K562 (cell line): ENCODE measurements around the gene KRTAP4-16. TPM values are rescaled to one million over a fixed set of nuclear protein-coding genes. Genes with fewer than 3 reads are reported as not detected.

Source experiments
- CBFA2T2 ChIP-seq: fragments of 450-650 bp; conservative IDR thresholded peaks from 2 replicates; pipeline ENCODE4 v1.6.1; 2017; ENCODE audit warnings: mild to moderate bottlenecking
- ETS1 ChIP-seq: conservative IDR thresholded peaks from 2 replicates; pipeline ENCODE4 v1.6.1; 2011; ENCODE audit warnings: low read depth, mild to moderate bottlenecking, low read length; ENCODE audit not compliant: control insufficient read depth
- MGA ChIP-seq: fragments of 450-650 bp; IDR thresholded peaks from 2 replicates; pipeline ENCODE4 v1.6.1; 2016; ENCODE audit warnings: mild to moderate bottlenecking, moderate library complexity
- RHOXF2B ChIP-seq: fragments of 250-450 bp; sonication (Bioruptor Pico); conservative IDR thresholded peaks from 2 replicates; pipeline ENCODE4 v1.5.1; 2021
- TEAD2 ChIP-seq: fragments of 450-650 bp; IDR thresholded peaks from 2 replicates; pipeline ENCODE4 v1.6.1; 2016; ENCODE audit warnings: missing genetic modification characterization, control low read depth, missing compliant biosample characterization
- USF2 ChIP-seq: sonication (generic); formaldehyde crosslinking; IDR thresholded peaks from 2 replicates; pipeline ENCODE4 v1.5.0; 2020; ENCODE audit warnings: missing genetic modification reagents
- WHSC1 ChIP-seq: IDR thresholded peaks from one replicate; pipeline ENCODE4 v1.6.1; 2012; ENCODE audit warnings: low read length, control low read depth, inconsistent platforms
- ZMIZ1 ChIP-seq, 2 experiments: fragments of 150-350 bp in 1 of 2; IDR thresholded peaks; 2 replicates each; pipeline ENCODE4 v1.6.1; 2012 to 2016; ENCODE audit warnings: low read depth in 2 of 2, low read length in 2 of 2, mild to moderate bottlenecking in 1 of 2, moderate library complexity in 1 of 2
- polyA plus RNA-seq, 8 experiments: library from polyadenylated mRNA; depleted of rRNA in 4 of 8; stranded (reverse) in 5 of 8; unstranded in 3 of 8; fragments of >200 nt; fragmentation: Nextera tagmentation in 2 of 8; fragmentation: Illumina TruSeq in 1 of 8; extraction: Ambion mirVana in 2 of 8; extraction: Trizol in 1 of 8; gene quantifications; 2 replicates each; pipeline versions ENCODE4 v1.2.1 to v1.2.3, GENCODE V29; 2011 to 2014; ENCODE audit warnings: inconsistent platforms in 1 of 8, missing spikeins in 1 of 8
- total RNA-seq, 7 experiments: library from RNA; depleted of rRNA in 6 of 7; stranded (reverse); fragments of >200 nt in 6 of 7; fragmentation: Illumina TruSeq in 2 of 7; extraction: Trizol in 2 of 7; gene quantifications; 2 replicates each; pipeline versions ENCODE4 v1.2.1 to v1.2.3, GENCODE V29; 2011 to 2021; ENCODE audit warnings: low replicate concordance in 1 of 7

KRTAP4-16 gene
- total and polyA plus RNA-seq, 9 of the 15 experiments (the other 6 are each of a cell fraction or from before 2014, with no cell fraction given), result not detected

- TF ChIP-seq MGA (no peak), WHSC1 (no peak), RHOXF2B (no peak), CBFA2T2 (0 out of 2 replicates have a peak, but pooled peaks have one; percentile 9), TEAD2 (tag) (no peak), USF2 (CRISPR knock-in tag) (peak; percentile 30; the same call in 1 of the 2 replicates), ZMIZ1 (IDR thresholded peaks at IDR 0.05; ENCODE audit: low read depth in 2 of 2, low read length in 2 of 2) (no peak), ETS1 (no peak)
These were observed 38.5 kb upstream of the KRTAP4-16 start, which contains the start of gene KRTAP4-6 (continued) for GRCh38 chr17:41140360-41141131.
